Measurements from ENCODE around the gene SGSM1.
"Not testable (repeated sequence)": the region's sequence is repeated elsewhere in the genome, so short reads cannot be mapped to it uniquely, and the experiment has no call there.

SGSM1 gene

DNA sequence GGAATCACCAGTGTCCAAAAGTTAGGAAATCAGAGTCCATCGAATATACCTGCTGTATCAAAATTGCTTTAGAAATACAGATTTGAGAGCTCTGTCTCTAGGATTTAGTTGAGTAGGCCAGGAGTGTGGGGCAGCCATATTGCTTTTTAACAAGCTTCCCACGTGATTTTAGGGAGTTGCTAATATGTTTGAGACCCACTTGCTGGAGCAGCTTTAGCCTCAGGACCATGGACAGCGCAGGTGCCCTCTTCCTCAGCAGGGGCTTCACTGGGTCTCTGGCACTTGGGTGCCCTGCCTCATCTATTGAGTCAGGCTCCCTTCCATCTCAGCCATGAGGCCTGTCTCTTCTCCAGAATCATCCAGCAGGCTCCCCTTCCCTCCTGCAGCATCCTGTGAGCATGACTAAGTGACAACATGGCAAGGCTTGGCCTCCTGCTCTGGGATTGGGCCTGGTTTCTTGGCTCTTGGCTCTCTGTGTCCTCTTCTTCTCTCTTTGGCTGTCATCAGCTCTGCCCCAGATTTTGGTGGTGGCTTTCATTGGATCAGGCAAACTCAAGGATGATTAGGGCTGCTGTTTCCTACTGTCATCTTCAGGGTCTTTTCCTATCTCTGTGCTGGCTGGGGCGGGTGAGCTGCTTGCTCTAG is 70.0 kb downstream of the SGSM1 start:
- no peak overlapping the region for H3K4me3 Mint-ChIP-seq
- H3K27me3 Mint-ChIP-seq, result peaks cover 3% of the 10 kb centered on the region
- no peak for ATAC-seq (ENCODE audit: low read depth)
- peaks cover 3% of the 10 kb centered on the region for H3K4me1 Mint-ChIP-seq
- no peaks in the 10 kb centered on the region for H3K36me3 Mint-ChIP-seq
- H3K27ac Mint-ChIP-seq, result no peak overlapping the region
- peaks cover 5% of the 10 kb centered on the region for H3K9me3 Mint-ChIP-seq
- DNase-seq (ENCODE audit: low spot score in 2 of 2), result no peak

DNA sequence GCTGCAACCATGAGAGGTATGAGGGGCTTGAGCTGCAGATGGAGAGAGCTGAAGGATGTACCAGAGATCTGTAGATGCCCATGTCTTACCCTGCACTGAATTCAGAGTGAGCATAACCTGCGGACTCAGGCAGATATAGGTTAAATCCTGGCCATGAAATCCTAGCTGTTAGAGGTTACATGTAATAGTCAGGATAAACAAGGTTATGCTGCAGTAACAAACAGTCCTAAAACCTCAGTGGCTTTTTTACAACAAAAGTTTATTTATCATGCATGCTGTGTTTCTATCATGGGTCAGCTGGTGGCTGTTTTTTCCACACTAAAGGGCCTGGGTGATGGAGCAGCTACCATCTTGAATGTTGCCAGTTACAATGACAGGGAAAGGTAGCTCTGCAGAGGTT is 70.7 kb downstream of the SGSM1 start:
- ATAC-seq (ENCODE audit: low read depth), result no peak
- H3K36me3 Mint-ChIP-seq, result no peaks in the 10 kb centered on the region
- peaks cover 5% of the 10 kb centered on the region for H3K9me3 Mint-ChIP-seq
- no peak for DNase-seq (ENCODE audit: low spot score in 2 of 2)
- H3K4me1 Mint-ChIP-seq, result peaks cover 3% of the 10 kb centered on the region
- no peak overlapping the region for H3K27ac Mint-ChIP-seq
- H3K27me3 Mint-ChIP-seq, result peaks cover 3% of the 10 kb centered on the region
- H3K4me3 Mint-ChIP-seq, result no peak overlapping the region

DNA sequence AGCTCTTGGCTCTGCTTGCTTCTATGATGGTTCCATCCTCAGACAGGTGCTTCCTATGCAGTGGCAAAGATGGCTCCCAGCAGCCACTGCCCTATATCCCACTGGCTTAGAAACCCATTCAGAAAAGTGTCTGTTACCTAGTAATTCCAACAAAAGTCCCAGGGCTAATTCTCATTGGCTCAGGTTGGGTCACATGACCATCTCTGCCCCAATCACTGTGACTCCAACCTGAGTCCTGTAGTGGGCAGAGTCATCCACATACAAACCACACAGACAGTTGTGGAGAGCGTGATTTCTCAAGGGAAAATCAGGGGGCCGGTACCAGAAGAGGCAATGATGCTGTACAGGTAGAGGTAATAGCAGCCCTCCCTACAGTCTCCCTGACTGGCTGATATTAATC is 73.0 kb downstream of the SGSM1 start:
- H3K27ac Mint-ChIP-seq, result no peak overlapping the region
- DNase-seq (ENCODE audit: low spot score in 2 of 2), result no peak
- no peaks in the 10 kb centered on the region for H3K36me3 Mint-ChIP-seq
- no peak for ATAC-seq (ENCODE audit: low read depth)
- peaks cover 3% of the 10 kb centered on the region for H3K27me3 Mint-ChIP-seq
- H3K9me3 Mint-ChIP-seq, result peaks cover 7% of the 10 kb centered on the region
- no peak overlapping the region for H3K4me3 Mint-ChIP-seq
- H3K4me1 Mint-ChIP-seq, result peaks cover 3% of the 10 kb centered on the region

DNA sequence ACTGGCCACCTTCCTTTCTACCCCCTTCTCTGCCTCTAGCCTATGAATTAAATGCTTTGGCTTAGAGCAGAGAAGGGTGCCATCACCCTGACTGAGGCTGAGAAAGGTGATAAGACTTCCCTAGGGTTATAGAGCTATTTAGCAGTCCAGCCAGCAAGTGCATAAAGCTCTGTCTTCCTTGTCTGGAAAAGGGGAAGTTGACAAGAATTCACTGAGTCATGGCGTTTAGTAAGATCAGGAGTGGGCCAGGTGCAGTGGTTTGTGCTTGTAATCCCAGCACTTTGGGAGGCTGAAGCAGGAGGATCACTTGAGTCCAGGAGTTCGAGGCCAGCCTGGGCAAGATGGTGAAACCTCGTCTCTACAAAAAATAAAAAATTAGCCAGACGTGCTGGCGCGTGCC is 77.4 kb downstream of the SGSM1 start:
- no peak for DNase-seq (ENCODE audit: low spot score in 2 of 2)
- no peak for ATAC-seq (ENCODE audit: low read depth)
- H3K27me3 Mint-ChIP-seq, result peaks cover 5% of the 10 kb centered on the region
- H3K4me1 Mint-ChIP-seq, result no peaks in the 10 kb centered on the region
- H3K4me3 Mint-ChIP-seq, result no peak overlapping the region
- no peak overlapping the region for H3K27ac Mint-ChIP-seq
- no peaks in the 10 kb centered on the region for H3K36me3 Mint-ChIP-seq
- peaks cover 5% of the 10 kb centered on the region for H3K9me3 Mint-ChIP-seq

DNA sequence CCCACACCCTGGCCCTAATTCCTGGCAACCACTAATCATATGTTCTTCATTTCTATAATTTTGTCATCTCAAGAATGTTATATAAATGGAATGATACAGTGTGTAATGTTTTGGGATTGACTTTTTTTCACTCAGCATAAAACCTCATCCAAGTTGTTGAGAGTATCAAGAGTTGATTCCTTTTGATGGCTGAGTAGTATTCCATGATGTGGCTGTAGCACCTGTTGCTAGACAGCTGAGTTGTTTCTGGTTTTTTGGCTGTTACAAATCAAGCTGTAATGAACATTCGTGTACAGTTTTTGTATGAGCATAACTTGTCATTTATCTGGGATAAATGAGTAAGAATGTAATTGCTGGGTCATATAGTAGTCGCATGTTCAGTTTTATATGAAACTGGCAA is 81.2 kb downstream of the SGSM1 start:
- DNase-seq (ENCODE audit: low spot score in 2 of 2), result no peak
- Mint-ChIP-seq H3K4me1 (no peaks in the 10 kb centered on the region), H3K36me3 (no peaks in the 10 kb centered on the region), H3K27ac (no peak overlapping the region), H3K9me3 (peaks cover 2% of the 10 kb centered on the region), H3K27me3 (peaks cover 11% of the 10 kb centered on the region), H3K4me3 (no peak overlapping the region)
- ATAC-seq (ENCODE audit: low read depth), result no peak

DNA sequence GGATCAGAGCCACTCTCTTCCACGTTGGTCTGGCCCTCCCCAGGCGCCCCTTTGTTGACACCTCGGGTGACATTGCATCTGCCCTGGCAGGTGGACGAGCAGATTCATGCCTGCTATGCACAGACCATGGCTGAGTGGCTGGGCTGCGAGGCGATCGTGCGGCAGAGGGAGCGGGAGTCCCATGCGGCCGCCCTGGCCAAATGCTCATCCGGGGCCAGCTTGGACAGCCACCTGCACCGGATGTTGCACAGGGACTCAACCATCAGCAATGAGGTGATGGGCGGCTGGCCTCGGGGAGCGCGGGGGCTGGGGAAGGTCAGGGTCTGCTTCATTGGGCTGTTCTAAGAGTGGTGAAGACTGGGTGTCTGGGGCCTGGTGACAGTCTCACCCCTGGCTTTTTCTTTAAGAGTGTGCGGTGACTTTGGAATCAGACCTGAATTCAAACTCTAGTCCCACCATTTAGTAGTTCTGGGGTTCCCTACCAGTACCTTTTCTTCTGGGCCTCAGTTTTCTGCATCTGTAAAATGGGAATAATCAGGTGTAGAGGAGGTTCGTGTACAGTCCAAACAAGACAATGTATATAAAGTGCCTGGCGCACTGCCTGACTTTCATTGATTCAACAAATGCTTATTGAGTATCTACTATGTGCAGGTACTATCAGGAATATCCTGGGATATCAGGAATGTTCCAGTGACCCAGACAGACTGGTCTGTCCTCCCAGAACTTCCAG is 87.5 kb downstream of the SGSM1 start:
- H3K4me1 Mint-ChIP-seq, result no peaks in the 10 kb centered on the region
- ATAC-seq (ENCODE audit: low read depth), result no peak
- H3K36me3 Mint-ChIP-seq, result no peaks in the 10 kb centered on the region
- no peak overlapping the region for H3K27ac Mint-ChIP-seq
- DNase-seq (ENCODE audit: low spot score in 2 of 2), result no peak
- peaks cover 10% of the 10 kb centered on the region for H3K27me3 Mint-ChIP-seq
- H3K9me3 Mint-ChIP-seq, result no peaks in the 10 kb centered on the region
- H3K4me3 Mint-ChIP-seq, result no peak overlapping the region

DNA sequence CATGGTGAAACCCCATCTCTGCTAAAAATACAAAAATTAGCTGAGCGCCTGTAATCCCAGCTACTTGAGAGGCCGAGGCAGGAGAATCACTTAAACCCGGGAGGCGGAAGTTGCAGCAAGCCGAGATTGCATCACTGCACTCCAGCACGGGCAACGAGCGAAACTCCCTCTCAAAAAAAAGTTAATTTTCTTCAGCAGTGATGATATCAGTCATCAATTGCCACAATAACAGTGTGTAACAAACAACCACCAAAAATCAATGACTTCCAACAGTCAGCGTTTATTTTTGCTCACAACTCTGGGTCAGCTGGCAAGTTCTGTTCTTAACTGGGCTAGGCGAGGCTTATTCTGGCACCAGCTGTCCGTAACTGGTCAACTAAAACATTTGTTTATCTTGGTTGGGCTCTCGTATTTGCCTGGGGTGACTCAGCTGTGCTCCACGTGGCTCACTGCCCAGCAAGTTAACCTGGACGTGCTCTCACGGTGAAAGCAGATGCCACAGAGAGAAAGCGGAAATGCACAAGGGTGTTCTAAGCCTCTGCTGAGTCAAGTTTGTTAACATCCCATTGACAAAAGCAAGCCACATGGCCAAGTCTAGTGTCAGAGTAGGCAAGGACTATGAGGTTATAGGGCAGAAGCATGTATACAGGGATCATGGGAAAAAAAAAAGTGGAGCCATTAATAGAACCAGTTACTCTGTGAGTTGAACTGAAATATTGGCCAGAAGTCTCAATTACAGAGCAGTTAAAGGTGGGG is 88.4 kb downstream of the SGSM1 start:
- Mint-ChIP-seq H3K9me3 (no peaks in the 10 kb centered on the region), H3K27me3 (peaks cover 10% of the 10 kb centered on the region), H3K4me3 (no peak overlapping the region), H3K4me1 (no peaks in the 10 kb centered on the region), H3K27ac (no peak overlapping the region), H3K36me3 (no peaks in the 10 kb centered on the region)
- no peak for ATAC-seq (ENCODE audit: low read depth)
- DNase-seq (ENCODE audit: low spot score in 2 of 2), result no peak

DNA sequence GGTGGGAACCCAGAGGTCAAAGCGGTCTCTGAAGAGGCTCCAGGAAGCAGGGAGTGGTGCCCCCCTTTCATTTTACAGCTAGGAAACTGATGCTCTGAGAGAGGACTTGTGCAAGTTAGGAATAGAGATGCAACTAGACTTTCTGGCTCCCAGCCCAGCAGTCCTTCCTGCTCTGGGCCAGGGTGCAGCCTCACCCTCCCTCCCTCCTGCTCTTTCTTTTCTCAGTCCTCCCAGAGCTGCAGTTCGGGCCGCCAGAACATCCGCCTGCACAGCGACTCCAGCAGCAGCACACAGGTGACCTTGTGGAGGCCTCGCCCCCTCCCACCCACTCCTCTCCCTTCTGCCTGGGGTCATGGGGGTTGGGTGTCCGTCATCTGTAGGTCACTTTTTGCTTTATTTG is 89.0 kb downstream of the SGSM1 start:
- Mint-ChIP-seq H3K36me3 (no peaks in the 10 kb centered on the region), H3K4me1 (no peaks in the 10 kb centered on the region), H3K4me3 (no peak overlapping the region), H3K27ac (no peak overlapping the region), H3K27me3 (peaks cover 10% of the 10 kb centered on the region), H3K9me3 (no peaks in the 10 kb centered on the region)
- ATAC-seq (ENCODE audit: low read depth) (no peak), DNase-seq (ENCODE audit: low spot score in 2 of 2) (no peak)

DNA sequence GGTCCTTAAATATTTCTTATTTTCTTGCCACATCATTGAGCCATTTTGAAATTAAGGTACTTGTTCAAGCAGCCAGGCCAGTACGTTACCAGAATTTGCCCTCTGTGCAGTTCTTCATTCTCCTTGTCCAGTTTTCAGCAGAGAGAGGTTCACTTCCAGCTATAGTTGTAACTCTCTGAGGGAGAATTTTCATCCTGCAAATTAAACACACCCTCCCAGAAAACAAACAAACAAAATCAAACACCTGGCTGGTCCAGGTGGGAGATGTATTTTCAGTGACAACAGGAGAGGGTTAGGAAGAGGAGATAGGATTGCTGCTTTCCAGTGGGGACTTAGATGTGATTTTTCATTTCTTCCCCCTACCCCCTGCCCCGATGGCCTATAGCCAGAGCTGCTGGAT is 95.4 kb downstream of the SGSM1 start:
- Mint-ChIP-seq H3K36me3 (peaks cover 7% of the 10 kb centered on the region), H3K4me3 (no peak overlapping the region), H3K4me1 (no peaks in the 10 kb centered on the region), H3K27ac (no peak overlapping the region), H3K9me3 (peaks cover 9% of the 10 kb centered on the region), H3K27me3 (peaks cover 16% of the 10 kb centered on the region)
- ATAC-seq (ENCODE audit: low read depth), result no peak
- DNase-seq (ENCODE audit: low spot score in 2 of 2), result no peak

DNA sequence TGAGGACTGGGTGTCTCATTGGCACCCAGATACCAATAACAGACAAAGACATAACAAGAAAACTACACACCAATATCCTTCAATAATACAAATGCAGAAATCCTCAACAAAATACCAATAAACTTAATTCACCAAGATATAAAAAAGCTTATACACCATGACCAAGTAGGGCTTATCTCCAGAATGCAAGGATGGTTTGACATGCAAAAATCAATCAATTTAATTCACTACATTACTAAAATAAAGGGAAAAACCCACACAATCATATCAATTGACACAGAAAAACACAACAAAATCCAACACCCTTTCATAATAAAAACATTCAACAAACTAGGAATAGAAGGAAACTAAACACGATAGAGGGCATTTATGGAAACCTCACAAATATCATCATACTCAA is 99.9 kb downstream of the SGSM1 start:
- H3K27ac Mint-ChIP-seq, result no peak overlapping the region
- H3K4me1 Mint-ChIP-seq, result no peaks in the 10 kb centered on the region

DNA sequence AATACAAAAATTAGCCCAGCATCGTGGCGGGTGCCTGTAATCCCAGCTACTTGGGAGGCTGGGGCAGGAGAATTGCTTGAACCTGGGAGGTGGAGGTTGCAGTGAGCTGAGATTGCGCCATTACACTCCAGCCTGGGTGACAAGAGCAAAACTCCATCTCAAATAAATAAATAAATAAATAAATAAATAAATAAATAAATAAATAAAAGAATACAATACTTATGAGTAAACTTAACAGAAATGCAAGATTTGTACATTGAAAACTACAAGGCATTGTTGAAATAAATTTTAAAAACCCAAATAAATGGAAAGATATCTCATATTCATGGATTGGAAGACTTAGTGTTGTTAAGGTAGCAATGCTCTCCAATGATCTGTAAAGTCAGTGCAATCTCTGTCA is 101.1 kb downstream of the SGSM1 start:
- H3K4me3 Mint-ChIP-seq, result not testable (repeated sequence)

More for the DNA sequence above, 99.9 kb downstream of the SGSM1 start:
- Mint-ChIP-seq H3K4me3 (no peak overlapping the region), H3K36me3 (peaks cover 7% of the 10 kb centered on the region), H3K9me3 (peaks cover 14% of the 10 kb centered on the region), H3K27me3 (peaks cover 9% of the 10 kb centered on the region)
- no peak for DNase-seq (ENCODE audit: low spot score in 2 of 2)
- no peak for ATAC-seq (ENCODE audit: low read depth)

DNA sequence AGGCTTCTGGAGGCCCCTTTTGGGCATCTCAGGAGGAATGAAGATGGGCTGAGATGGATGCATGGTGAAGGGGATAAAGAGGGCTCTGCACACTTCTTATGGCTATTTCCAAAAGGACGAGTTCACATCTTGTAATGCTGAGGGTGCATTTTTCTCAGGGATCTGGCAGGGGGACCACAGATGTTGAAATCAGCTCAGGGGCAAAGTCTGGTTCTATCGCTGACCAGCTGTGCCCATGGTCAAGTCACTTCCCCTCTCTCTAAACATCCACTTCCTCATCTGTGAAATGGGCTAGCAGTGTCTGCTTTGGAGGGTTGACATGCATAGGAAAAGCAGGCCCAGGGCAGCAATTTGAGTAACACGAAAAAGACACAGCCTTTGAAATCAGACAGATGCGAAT is 114.0 kb downstream of the SGSM1 start:
- Mint-ChIP-seq H3K4me3 (no peak overlapping the region), H3K4me1 (no peaks in the 10 kb centered on the region), H3K27ac (no peak overlapping the region), H3K36me3 (no peaks in the 10 kb centered on the region), H3K27me3 (no peaks in the 10 kb centered on the region), H3K9me3 (peaks cover 3% of the 10 kb centered on the region)
- no peak for ATAC-seq (ENCODE audit: low read depth)
- DNase-seq (ENCODE audit: low spot score in 2 of 2), result no peak

More for the DNA sequence above, 101.1 kb downstream of the SGSM1 start:
- H3K27ac Mint-ChIP-seq; H3K4me1 Mint-ChIP-seq; ATAC-seq (ENCODE audit: low read depth); H3K27me3 Mint-ChIP-seq; DNase-seq (ENCODE audit: low spot score in 2 of 2); H3K36me3 Mint-ChIP-seq: not testable (repeated sequence)
- H3K9me3 Mint-ChIP-seq, result peaks cover 14% of the 10 kb centered on the region

DNA sequence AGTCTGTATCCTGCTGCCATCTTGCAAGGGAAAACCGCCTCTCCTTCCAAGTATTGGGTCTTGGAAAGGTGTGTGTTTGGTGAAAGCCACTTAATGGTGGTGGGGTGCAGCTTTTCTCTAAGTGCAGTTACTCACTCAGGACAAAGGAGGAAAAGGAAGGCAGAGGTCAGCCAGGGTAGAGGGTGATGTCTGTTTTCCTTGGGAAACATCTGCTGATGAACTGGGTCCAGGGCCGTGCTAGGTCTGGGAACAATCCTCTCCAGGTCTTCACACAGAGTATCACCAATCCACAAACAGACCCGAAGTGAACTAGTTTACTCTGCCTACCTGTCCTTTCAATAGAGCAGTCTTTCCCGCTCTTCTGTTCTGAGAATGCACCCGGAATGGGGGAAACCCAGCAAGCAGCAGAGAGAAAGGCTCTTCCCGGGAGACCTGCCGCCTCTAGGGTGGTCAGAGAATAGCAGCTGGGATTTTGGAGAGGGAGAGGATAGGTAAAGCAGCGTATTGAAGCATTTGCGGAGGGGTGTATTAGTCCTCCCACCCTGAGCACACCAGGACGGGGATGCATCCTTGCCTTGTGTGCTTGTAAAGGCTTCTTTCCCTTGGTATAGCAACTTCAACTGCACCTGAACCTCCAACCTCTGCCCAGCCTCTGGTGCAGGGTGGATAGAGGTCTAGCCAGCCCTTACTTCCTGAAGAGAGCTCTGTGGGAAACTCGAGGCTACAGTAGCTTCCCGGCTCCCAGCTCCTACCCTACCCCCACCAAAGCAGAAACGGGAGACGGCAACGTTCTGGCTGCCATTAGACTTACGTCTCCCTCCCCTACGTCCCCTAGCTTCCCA is 119.8 kb downstream of the SGSM1 start:
- Mint-ChIP-seq H3K27me3 (peaks cover 8% of the 10 kb centered on the region), H3K4me1 (no peaks in the 10 kb centered on the region), H3K27ac (no peak overlapping the region), H3K9me3 (peaks cover 3% of the 10 kb centered on the region), H3K4me3 (no peak overlapping the region), H3K36me3 (no peaks in the 10 kb centered on the region)
- ATAC-seq (ENCODE audit: low read depth), result no peak
- no peak for DNase-seq (ENCODE audit: low spot score in 2 of 2)

DNA sequence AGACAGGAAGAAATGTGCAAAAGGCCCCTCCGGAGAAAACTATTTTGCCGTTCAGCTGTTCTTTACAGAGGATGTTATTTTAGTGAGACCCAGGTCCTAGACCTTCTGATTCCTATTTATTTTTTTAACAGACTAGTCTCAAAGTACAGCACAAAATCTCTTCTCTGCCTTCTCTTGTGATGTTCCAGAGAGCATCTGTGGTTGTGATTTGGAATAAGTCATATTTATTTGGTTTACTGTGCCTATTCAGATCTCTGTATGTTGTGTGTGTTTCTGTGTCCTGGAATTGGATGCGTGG is 120.4 kb downstream of the SGSM1 start:
- no peaks in the 10 kb centered on the region for H3K4me1 Mint-ChIP-seq
- H3K27ac Mint-ChIP-seq, result no peak overlapping the region
- ATAC-seq (ENCODE audit: low read depth), result no peak

More for the DNA sequence above, 120.4 kb downstream of the SGSM1 start:
- Mint-ChIP-seq H3K9me3 (peaks cover 3% of the 10 kb centered on the region), H3K4me3 (no peak overlapping the region), H3K27me3 (peaks cover 8% of the 10 kb centered on the region), H3K36me3 (no peaks in the 10 kb centered on the region)
- DNase-seq (ENCODE audit: low spot score in 2 of 2), result no peak

Measured in memory B cell (primary cell).